ENCODE data around the gene BPHL.
"Not testable (repeated sequence)": the region's sequence is repeated elsewhere in the genome, so short reads cannot be mapped to it uniquely, and the experiment has no call there.

The BPHL gene

DNA sequence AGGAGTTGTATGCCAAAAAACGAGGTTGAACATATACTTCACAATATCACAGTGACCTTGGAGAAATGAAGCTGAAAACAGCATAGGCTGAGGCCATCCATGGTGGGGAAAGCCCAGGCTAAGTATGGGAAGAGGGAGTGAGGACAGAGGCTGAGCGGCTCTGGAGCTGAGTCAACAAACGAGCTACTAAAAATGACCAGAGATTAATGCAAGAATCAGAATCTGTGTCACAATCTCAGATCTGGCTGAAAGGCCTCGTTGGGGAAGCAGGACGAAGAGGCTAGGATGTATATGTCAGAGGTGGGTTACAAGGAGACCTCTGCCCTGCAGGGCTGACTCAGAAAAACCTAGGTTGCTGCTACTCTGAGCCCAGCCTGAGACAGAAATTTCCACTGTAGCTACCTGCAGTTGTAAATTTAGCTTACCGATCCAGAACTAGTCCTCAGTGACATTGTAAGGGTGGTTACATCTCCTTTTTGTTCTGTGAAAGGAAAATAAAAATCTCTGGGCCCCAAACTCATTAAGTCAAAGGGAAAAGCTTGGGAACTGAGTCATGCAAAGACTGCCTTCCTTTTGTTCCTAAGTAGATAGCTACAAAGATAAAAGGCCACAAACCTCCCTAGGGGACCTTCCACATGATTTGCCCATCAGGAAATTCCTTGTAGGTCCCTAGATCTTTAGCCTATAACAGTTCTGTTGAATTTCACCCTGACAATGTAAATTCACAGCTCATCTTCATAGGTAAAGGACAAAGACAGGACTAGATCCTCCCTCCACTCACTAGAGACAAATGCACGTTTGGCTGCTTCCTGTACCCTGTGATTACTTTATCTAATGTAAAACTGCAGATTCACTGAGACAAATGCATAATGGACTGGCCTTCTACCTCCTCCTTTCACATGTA, 47.4 kb downstream of the BPHL start:
- H3K27ac ChIP-seq = no peak overlapping the region
- TF ChIP-seq, protein P1, sequence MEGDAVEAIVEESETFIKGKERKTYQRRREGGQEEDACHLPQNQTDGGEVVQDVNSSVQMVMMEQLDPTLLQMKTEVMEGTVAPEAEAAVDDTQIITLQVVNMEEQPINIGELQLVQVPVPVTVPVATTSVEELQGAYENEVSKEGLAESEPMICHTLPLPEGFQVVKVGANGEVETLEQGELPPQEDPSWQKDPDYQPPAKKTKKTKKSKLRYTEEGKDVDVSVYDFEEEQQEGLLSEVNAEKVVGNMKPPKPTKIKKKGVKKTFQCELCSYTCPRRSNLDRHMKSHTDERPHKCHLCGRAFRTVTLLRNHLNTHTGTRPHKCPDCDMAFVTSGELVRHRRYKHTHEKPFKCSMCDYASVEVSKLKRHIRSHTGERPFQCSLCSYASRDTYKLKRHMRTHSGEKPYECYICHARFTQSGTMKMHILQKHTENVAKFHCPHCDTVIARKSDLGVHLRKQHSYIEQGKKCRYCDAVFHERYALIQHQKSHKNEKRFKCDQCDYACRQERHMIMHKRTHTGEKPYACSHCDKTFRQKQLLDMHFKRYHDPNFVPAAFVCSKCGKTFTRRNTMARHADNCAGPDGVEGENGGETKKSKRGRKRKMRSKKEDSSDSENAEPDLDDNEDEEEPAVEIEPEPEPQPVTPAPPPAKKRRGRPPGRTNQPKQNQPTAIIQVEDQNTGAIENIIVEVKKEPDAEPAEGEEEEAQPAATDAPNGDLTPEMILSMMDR (conservative IDR thresholded peaks at IDR 0.05) = no peak

DNA sequence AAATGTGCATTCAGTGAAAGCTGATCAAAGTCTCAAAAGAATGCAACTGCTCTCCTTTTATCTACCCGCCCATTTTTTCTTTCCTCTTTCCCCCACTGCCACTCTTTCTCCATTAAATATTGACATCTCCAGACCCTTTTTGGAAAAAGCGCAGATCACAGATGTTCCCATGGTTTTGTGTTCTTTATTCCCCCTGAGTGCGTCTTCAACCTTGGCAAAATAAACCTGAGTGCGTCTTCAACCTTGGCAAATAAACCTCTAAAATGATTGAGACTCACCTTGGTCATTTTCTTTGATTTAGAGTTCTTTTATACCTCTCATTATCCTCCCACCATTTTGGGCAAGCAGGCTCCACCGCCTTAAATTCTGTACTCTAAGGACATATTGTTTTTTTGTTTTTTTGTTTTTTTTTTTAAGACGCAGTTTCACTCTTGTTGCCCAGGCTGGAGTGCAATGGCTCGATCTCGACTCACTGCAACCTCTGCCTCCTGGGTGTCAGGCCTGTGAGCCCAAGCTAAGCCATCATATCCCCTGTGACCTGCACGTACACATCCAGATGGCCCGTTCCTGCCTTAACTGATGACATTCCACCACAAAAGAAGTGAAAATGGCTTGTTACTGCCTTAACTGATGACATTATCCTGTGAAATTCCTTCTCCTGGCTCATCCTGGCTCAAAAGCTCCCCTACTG, 48.2 kb downstream of the BPHL start:
- H3K27ac ChIP-seq = not testable (repeated sequence)

DNA sequence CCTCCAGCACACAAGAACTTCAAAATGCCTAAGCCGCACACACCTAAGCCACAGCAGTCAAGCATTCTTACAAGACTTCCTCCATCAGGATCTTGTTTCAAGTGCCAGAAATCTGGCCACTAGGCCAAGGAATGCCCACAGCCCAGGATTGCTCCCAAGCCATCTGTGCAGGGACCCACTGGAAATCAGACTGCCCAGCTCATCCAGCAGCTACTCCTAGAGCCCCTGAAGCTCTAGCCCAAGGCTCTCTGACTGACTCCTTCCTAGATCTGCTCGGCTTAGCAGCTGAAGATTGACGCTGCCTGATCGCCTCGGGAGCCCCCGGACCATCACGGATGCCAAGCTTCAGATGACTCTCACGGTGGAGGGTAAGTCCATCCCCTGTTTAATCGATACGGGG, 49.5 kb downstream of the BPHL start:
- H3K27ac ChIP-seq = not testable (repeated sequence)

DNA sequence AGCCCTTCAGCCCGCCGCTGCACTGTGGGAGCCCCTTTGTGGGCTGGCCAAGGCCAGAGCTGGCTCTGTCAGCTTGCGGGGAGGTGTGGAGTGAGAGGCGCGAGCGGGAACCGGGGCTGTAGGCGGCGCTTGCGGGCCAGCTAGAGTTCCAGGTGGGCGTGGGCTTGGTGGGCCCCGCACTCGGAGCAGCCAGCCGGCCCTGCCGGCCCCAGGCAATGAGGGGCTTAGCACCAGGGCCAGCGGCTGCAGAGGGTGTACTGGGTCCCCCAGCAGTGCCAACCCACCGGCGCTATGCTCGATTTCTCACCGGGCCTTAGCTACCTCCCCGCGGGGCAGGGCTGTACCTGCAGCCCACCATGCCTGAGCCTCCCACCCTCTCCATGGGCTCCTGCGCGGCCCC, 52.2 kb downstream of the BPHL start:
- H3K27ac ChIP-seq = not testable (repeated sequence)

DNA sequence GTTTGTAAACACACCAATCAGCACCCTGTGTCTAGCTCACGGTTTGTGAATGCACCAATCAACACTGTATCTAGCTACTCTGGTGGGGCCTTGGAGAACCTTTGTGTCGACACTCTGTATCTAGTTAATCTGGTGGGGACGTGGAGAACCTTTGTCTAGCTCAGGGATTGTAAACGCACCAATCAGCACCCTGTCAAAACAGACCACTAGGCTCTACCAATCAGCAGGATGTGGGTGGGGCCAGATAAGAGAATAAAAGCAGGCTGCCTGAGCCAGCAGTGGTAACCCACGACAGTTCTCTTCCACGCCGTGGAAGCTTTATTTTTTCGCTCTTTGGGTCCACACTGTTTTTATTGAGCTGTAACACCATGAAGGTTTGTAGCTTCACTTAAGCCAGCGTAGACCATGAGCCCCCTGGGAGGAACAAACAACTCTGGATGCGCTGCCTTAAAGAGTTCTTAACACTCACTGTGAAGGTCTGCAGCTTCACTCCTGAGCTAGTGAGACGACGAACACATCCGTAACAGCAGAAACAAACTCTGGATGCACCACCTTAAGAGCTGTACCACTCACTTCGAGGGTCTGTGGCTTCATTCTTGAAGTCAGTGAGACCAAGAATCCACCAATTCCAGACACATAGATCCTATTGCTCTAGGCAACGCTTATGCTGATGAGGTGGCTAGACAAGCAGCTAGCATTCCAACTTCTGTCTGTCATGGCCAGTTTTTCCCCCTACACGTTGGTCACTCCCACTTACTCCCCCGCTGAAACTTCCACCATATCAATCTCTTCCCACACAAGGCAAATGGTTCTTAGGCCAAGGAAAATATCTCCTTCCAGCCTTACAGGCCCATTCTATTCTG, 53.0 kb downstream of the BPHL start:
- not testable (repeated sequence) for H3K27ac ChIP-seq

DNA sequence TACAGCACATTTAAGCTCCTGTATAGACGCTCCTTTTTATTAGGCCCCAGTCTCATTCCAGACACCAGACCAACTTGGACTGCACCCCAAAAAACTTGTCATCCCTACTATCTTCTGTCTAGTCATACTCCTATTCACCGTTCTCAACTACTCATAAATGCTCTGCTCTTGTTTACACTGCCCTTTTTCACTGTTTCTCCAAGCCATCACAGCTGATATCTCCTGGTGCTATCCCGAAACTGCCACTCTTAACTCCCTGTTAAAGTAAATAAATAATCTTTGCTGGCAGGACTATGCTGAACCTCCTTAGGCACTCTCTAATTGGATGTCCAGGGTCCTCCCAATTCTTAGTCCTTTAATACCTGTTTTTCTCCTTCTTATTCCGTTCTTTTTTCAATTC, 54.3 kb downstream of the BPHL start:
- H3K27ac ChIP-seq = not testable (repeated sequence)

DNA sequence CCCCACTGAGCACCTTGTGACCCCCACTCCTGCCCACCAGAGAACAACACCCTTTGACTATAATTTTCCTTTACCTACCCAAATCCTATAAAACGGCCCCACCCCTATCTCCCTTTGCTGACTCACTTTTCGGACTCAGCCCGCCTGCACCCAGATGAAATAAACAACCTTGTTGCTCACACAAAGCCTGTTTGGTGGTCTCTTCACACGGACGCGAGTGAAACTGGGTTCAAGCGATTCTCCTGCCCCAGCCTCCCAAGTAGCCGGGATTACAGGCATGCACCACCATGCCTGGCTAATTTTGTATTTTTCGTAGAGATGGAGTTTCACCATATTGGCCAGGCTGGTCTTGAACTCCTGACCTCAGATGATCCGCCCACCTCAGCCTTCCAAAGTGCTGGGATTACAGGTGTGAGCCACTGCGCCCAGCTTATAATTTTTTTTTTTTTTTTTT, 55.2 kb downstream of the BPHL start:
- H3K27ac ChIP-seq = not testable (repeated sequence)

DNA sequence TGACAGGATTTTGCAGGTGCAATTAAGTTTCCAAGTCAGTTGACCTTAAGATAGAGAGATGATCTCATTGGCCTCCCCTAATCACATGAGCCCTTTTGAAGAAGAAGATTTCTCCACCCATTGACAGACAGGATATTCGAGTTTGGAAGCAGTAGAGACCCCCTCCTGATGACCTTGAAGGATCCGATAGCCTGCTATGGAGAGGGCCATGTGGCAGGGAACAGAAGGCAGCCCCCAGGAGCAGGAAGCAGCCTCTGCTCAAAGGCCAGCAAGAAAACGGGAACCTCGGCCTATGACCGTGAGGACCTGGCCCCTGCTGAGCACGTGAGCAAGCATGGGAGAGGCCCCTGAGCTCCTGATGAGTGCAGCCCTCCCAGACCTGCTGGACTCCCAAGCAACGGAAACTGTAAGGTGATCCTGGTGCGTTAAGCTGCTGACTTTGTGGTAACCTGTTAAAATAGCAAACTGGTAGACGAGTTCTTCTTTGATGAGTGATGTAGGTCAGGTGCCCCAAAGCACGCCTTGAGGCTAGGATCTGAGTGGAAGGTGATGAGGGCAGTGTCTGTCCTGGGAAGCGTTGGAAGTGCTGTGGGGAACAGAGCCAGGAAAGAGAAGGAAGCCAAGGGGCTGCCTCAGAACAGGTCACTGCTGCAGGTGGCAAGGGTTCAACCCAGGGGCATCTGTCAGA, 57.3 kb downstream of the BPHL start:
- no peak overlapping the region for H3K27ac ChIP-seq
- TF ChIP-seq, protein P1 (conservative IDR thresholded peaks at IDR 0.05) = no peak

DNA sequence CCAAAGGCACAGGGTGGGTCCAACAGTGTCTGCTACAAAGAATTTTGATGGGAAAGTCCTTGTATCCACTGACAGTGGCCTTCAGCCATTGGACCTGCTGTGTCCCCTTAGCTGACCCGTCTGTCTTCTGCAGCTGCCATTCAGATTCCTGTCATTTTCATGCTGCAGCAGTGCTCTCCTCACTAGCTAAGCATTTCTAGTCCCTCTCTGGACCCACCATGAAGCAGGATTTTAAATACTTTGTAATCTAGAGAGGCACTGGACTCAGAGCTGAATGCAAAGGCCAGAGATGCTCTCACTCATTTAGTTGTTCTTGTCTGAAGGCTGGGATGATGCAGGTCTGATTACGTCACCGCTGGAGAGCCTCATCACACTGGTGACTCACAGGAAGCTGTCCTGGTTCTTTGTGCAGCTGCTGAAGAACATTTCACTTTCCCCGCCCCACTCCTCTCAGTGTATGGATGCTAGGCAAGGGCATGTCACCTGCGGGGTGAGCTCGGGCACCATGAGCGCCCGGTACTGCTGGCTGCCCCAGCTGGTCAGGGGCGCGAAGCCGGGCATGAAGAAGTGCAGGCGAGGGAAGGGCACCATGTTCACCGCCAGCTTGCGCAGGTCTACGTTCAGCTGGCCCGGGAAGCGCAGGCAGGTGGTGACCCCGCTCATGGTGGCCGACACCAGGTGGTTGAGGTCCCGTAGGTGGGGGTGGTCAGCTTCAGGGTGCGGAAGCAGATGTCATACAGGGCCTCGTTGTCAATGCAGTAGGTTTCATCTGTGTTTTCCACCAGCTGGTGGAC, 58.2 kb downstream of the BPHL start:
- no peak overlapping the region for H3K27ac ChIP-seq
- TF ChIP-seq, protein P1 (conservative IDR thresholded peaks at IDR 0.05) = no peak

DNA sequence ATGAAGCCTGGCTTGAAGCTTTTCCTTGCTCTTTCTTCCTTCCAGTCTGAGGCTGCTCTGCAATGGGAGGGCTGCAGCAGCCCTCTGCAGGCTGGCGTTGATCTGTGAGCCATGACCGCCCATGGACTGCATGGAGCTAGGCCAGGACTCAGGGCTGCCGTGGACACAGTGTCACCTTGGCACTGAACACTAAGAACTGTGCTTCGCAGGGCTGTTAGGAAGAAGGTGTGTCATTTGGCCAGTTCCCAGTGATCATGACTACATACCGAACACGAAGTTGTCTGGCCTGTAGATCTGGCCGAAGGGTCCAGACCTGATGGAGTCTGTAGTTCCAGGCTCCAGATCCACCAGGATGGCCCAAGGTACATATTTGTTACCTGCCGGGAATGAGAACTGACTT, 60.2 kb downstream of the BPHL start:
- H3K27ac ChIP-seq = not testable (repeated sequence)

DNA sequence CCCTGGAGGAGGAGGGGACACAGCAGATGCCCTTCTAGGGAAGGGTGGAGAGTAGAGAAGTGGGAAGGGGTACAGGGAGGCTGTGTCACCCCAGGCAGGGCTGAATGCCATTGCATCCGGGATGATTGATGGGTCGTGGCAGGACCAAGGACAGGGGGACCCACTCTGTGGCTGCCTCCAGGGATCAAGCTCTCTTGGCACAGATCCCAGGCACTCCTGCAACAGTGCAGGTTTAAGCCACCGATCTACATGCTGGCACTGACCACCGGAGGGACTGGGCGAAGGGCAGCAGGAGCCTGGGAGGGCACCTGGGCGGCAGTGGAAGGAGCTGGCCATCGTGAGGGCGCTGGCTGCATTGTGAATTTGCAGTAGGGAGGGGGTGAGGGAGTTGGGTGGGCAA, 61.4 kb downstream of the BPHL start:
- H3K27ac ChIP-seq = not testable (repeated sequence)

All from VCaP (cell line).